Fibroblast of peridontal ligament (primary cell): ENCODE data around the gene NWD2.

Source experiments
- DNase-seq: peaks from one replicate; pipeline ENCODE4 v3.0.0-alpha.2; 2010; ENCODE audit errors: extremely low read depth

Gene NWD2

GRCh38 chr4:37279894-37280592 lies 35.5 kb downstream of the NWD2 start:
- no peak for DNase-seq

GRCh38 chr4:37299468-37299867 lies 54.9 kb downstream of the NWD2 start:
- no peak for DNase-seq

- DNase-seq = no peak
Measured at GRCh38 chr4:37304612-37305011, 60.1 kb downstream of the NWD2 start.

- no peak for DNase-seq
Measured at GRCh38 chr4:37305984-37306383, 61.4 kb downstream of the NWD2 start.

GRCh38 chr4:37317104-37317643 lies 72.6 kb downstream of the NWD2 start:
- no peak for DNase-seq

DNA sequence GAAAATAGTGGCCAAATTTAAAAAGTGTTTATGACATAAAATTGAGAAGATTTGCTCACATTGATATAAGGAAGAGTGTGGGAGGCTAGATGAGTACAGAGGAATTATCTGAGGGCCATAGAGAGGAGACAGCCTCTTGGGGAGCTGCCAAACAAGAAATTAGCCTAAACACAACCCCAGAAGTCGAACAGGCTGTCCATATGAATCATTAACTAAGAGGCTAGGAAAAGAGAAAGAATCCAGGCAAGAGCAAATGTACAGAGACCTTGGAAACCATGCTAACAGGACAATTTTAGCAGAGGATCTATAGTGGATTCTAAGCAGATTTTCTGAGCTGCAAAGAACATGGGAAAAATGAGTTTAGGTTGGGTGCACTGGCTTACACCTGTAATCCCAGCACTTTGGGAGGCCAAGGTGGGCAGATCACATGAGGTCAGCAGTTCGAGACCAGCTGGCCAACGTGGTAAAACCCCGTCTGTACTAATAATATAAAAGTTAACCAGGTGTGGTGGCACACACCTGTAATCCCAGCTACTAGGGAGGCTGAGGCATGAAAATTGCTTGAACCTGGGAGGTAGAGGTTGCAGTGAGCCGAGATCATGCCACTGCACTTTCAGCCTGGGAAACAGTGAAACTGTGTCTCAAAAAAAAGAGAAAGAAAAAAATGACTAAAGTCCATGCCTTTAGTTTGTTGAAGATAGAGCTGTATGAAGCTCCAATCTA lies 76.1 kb downstream of the NWD2 start:
- no peak for DNase-seq

GRCh38 chr4:37322122-37322521 lies 77.6 kb downstream of the NWD2 start:
- no peak for DNase-seq

DNA sequence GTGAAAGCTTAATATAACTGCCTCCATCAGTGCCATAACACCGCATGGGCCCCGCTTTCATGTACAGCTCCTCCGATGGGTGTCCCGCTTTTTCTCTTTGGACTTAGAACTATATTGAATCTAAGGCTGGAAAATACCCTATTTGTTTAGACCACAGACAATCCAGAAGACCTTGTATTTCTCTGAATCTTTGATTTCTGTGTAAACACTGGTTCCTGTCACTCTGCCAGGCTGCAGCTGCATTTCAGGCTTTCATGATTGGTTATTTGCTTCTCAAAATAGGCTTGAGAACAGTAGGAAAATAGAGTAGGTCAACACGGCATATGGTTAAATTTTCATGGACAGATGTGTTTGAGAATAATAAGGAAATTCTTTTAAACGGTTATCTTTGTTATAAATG lies 80.0 kb downstream of the NWD2 start:
- DNase-seq = no peak

DNA sequence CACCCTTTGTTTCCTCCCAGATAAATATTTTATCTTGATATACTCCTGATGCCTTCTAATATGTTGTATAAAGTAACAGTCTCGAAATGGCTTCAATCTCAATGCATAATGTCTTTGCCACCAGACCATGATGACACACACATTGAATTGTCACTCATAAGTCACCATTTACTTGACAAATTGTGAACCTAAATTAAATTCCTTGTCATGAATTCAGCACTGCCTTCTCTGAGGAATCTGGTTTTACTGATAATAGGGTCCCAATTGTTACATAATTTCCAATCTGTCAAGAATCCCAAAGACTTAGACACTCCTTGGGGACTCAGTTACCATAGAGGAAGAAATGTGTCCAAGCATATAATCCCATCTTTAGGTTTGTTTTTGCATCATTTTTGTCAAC lies 82.3 kb downstream of the NWD2 start:
- DNase-seq = no peak

- DNase-seq = no peak
Measured at GRCh38 chr4:37338972-37339371, 94.4 kb downstream of the NWD2 start.

- DNase-seq = no peak
Measured at GRCh38 chr4:37358748-37359147, 114.2 kb downstream of the NWD2 start.

- no peak for DNase-seq
Measured at GRCh38 chr4:37359261-37359660, 114.7 kb downstream of the NWD2 start.

DNA sequence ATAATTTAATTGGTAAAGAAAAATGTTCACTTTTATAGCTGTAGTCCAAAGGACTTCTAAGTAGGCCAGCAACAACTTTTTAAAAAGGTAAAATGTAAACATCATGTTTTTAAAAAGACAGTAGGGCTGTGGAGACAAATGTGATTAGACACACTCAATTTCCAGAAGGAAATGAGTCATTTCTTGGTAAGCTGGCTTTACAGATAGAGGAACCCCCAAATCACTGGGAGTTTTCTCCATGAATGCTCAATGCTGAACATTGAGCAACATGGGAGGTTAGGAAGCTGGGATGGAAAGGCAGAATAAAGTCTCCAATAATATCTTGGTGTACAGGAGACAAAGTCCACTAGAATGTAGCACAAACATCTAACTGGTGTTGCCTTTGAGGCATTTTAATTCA lies 121.3 kb downstream of the NWD2 start:
- no peak for DNase-seq

- DNase-seq = no peak
Measured at GRCh38 chr4:37367901-37368300, 123.4 kb downstream of the NWD2 start.

- no peak for DNase-seq
Measured at GRCh38 chr4:37370052-37370451, 125.5 kb downstream of the NWD2 start.

DNA sequence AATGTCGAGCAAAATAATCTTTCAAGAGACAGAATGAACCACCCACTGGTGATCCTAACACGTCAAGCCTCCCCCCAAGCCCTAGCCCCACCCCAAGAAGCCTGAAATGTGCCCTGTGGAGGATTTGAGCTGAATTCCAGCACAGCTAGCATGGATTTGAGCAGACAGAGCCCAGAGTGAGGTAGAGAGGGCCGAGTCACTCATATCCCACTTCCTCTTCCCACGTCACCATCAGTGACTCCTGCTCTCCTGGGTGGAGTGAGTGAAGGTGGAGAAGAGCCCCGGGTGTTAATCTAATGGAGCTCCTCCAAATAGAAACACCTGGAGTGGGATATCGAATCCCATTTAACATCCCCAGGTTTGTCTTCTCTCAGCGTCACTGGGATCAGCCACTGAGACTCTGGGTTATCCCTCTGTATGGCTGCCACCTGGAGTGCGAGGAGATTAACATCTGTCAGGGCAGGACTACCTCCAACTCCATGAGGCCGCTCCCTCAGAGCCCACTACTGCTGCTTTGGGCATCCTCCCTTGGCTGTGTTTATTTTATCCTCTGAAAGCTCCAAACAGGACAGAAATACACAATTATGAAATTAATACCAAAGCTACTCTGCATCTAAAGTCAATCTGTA lies 136.6 kb downstream of the NWD2 start:
- DNase-seq = no peak

GRCh38 chr4:37383579-37384229 lies 139.2 kb downstream of the NWD2 start:
- DNase-seq = peak; percentile 2

- DNase-seq = no peak
Measured at GRCh38 chr4:37385424-37385823, 140.9 kb downstream of the NWD2 start.

DNA sequence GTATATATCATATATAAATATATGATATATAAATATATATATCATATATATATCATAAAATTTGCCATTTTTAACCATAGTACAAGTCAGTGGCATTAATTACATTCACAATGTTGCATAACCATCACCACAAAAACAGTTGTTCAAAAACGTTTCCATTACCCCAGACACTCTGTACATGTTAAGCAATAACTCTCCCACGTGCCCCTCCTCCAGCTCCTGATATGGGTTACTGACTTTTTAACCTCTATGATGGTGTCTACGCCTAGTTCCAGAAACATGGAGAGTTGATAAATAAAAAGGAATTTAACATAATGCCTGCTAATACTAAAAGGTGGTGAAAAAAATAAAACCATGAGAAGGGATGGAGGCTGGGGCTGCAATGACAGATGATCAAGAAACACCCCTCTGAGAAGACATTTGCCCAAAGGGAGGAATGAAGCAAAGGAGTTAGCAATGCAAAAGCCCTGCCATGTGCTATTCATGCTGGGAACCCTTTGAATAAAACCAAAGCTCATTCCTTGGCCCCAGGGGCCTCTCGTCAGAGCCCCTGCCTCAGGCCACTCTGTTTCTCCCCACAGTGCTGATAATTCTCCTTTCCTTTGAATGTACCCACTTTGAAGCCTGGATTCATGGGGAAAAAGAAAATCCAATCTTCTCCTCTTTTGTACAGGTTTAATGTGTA lies 144.3 kb downstream of the NWD2 start:
- DNase-seq = no peak

- no peak for DNase-seq
Measured at GRCh38 chr4:37389366-37389765, 144.8 kb downstream of the NWD2 start.

- peak; percentile 51 for DNase-seq
Measured at GRCh38 chr4:37389967-37390580, 145.5 kb downstream of the NWD2 start.
